Erythroblast (primary cell): ENCODE measurements around the gene TCEANC.
"Not testable (repeated sequence)": the region's sequence is repeated elsewhere in the genome, so short reads cannot be mapped to it uniquely, and the experiment has no call there.

Experiments used
- GATA1 ChIP-seq: IDR thresholded peaks from 2 replicates; pipeline ENCODE4 v1.6.1; 2011; ENCODE audit warnings: low read depth, mild to moderate bottlenecking, control low read depth, low read length, moderate library complexity
- POLR2A ChIP-seq: IDR thresholded peaks from 2 replicates; pipeline ENCODE4 v1.6.1; 2011; ENCODE audit warnings: mild to moderate bottlenecking, low read length

DNA sequence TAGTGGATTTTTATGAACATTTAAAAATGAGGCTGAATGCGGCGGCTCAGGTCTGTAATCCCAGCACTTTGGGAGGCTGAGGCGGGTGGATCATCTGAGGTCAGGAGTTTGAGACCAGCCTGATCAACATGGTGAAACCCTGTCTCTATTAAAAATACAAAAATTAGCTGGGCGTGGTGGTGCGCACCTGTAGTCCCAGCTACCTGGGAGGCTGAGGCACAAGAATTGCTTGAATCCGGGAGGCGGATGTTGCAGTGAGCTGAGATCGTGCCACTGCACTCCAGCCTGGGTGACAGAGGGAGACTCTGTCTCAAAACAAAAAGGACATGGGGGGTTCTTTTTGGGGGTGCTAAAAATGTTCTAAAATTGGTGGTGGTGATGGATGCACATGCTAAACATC is 16.8 kb downstream of the TCEANC start:
- TF ChIP-seq POLR2A, GATA1: not testable (repeated sequence)
